Glutamatergic neuron (in vitro differentiated cells): ENCODE measurements around the gene ARID3A. TPM values are rescaled to one million over a fixed set of nuclear protein-coding genes. Genes with fewer than 3 reads are reported as not detected.
A peak's percentile ranks its signal among the peaks of the same experiment; 100 is the strongest.

Experiments used
- DNase-seq: peaks from one replicate; pipeline ENCODE4 v3.0.0; 2022
- H3K27ac Mint-ChIP-seq: one replicate; pipeline ENCODE4 v1.8.0; 2020; ENCODE audit warnings: mild to moderate bottlenecking, mixed read lengths, inconsistent platforms; ENCODE audit not compliant: unreplicated experiment
- H3K27me3 Mint-ChIP-seq: one replicate; pipeline ENCODE4 v1.8.0; 2020; ENCODE audit warnings: mild to moderate bottlenecking, moderate library complexity, mixed read lengths, inconsistent platforms; ENCODE audit not compliant: unreplicated experiment
- H3K36me3 Mint-ChIP-seq: one replicate; pipeline ENCODE4 v1.8.0; 2020; ENCODE audit warnings: mild to moderate bottlenecking, mixed read lengths, inconsistent platforms; ENCODE audit not compliant: unreplicated experiment
- H3K4me1 Mint-ChIP-seq: one replicate; pipeline ENCODE4 v1.8.0; 2020; ENCODE audit warnings: mild to moderate bottlenecking, low read depth, mixed read lengths, inconsistent platforms; ENCODE audit not compliant: unreplicated experiment
- H3K4me3 Mint-ChIP-seq: one replicate; pipeline ENCODE4 v1.8.0; 2020; ENCODE audit warnings: mild to moderate bottlenecking, mixed read lengths, inconsistent platforms; ENCODE audit not compliant: unreplicated experiment
- H3K9me3 Mint-ChIP-seq: one replicate; pipeline ENCODE4 v1.8.0; 2020; ENCODE audit warnings: mild to moderate bottlenecking, moderate library complexity, mixed read lengths, inconsistent platforms; ENCODE audit not compliant: unreplicated experiment
- total RNA-seq: library from RNA; stranded (reverse); fragmentation: NEBNext Ultra II Directional; extraction: Animal tissue kit (Norgen Biotek cat#: 25700); gene quantifications from one replicate; pipeline ENCODE4 v1.2.1, GENCODE V29; 2021; ENCODE audit not compliant: unreplicated experiment
- TF ChIP-seq, protein P1 (sequence below): fragments of 200-600 bp; sonication (generic); IDR thresholded peaks from one replicate; pipeline ENCODE4 v1.5.0; 2021; ENCODE audit not compliant: partially characterized antibody, unreplicated experiment

ARID3A gene
- total RNA-seq, 1 donor from 2014 or later: 148 TPM

DNA sequence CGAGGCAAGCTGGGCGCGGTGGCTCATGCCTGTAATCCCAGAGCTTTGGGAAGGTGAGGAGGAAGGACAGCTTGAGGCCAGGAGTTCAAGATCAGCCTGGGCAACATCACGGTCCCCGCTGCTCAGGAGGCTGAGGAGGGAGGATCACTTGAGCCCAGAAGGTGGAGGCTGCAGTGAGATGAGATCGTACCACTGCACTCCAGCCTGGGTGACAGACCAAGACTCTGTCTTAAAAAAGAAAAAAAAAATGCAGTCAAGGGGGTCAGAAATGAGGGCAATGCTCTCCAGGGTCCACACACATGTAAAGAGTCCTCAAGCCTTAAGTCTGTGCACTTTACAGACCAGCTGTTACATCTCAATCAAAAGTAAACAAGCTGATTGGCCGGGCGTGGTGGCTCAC, 21.3 kb upstream of the ARID3A start:
- Mint-ChIP-seq H3K9me3 (peaks cover 4% of the 10 kb centered on the region), H3K36me3 (no peaks in the 10 kb centered on the region), H3K27me3 (peaks cover 3% of the 10 kb centered on the region), H3K4me1 (peaks cover 9% of the 10 kb centered on the region), H3K4me3 (peak overlapping the region; percentile 52), H3K27ac (peak overlapping the region; percentile 94)
- TF ChIP-seq, protein P1, sequence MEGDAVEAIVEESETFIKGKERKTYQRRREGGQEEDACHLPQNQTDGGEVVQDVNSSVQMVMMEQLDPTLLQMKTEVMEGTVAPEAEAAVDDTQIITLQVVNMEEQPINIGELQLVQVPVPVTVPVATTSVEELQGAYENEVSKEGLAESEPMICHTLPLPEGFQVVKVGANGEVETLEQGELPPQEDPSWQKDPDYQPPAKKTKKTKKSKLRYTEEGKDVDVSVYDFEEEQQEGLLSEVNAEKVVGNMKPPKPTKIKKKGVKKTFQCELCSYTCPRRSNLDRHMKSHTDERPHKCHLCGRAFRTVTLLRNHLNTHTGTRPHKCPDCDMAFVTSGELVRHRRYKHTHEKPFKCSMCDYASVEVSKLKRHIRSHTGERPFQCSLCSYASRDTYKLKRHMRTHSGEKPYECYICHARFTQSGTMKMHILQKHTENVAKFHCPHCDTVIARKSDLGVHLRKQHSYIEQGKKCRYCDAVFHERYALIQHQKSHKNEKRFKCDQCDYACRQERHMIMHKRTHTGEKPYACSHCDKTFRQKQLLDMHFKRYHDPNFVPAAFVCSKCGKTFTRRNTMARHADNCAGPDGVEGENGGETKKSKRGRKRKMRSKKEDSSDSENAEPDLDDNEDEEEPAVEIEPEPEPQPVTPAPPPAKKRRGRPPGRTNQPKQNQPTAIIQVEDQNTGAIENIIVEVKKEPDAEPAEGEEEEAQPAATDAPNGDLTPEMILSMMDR: no peak
- no peak for DNase-seq

DNA sequence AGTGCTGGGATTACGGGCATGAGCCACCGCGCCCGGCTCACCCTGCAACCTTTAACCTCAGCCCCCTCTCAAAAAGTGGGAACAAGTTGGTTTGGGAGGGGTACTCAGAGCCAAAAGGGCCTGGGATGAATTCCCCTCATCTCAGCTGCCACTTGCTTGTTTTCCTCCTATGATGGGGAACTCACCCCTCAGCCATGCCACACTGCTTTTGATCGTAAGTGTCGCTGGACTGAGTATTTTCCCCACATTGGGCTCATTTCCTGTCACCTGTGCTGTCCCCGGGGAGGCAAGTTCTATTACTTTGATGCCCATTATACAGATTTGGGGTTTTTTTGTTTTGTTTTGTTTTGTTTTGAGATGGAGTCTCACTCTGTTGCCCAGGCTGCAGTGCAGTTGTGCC, 19.4 kb upstream of the ARID3A start:
- no peaks in the 10 kb centered on the region for H3K36me3 Mint-ChIP-seq
- peaks cover 7% of the 10 kb centered on the region for H3K27me3 Mint-ChIP-seq
- H3K4me3 Mint-ChIP-seq: no peak overlapping the region
- TF ChIP-seq, protein P1: no peak
- peaks cover 9% of the 10 kb centered on the region for H3K4me1 Mint-ChIP-seq
- H3K27ac Mint-ChIP-seq: no peak overlapping the region
- DNase-seq: no peak
- peaks cover 4% of the 10 kb centered on the region for H3K9me3 Mint-ChIP-seq

DNA sequence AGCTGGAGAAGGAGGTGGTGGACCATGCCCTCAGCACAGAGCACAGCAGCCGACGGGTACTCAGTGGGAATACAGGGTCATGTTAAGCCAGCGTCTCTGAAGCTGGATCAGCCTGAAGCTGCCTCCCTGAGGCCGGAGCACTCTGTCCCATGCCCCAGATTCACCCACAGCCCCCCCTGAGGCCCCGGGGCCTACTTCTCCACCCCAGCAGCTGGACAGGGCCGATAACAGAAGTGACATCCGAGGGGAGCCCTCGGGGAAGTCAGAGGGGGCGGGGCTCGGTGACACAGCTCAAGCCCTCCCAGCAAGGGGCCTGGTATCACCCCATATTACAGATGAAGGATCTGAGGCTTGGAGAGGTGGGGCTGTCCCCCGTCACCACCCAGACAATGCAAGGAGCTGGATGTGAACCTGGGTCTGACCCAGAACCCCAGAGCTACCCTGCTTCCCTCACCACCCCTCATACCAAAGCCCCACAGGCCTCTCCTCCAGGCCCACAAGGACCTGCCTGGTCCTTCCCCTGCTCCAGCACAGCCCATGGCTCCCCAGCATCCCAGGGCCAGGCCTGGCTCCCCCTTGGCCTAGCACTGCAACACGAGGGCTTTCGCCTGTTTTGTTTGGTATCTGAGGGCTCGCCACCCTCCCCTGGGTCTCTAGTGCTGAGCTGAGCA, 18.5 kb upstream of the ARID3A start:
- Mint-ChIP-seq H3K9me3 (peaks cover 4% of the 10 kb centered on the region), H3K4me3 (no peak overlapping the region), H3K27me3 (peaks cover 7% of the 10 kb centered on the region), H3K36me3 (no peaks in the 10 kb centered on the region), H3K27ac (no peak overlapping the region), H3K4me1 (peaks cover 9% of the 10 kb centered on the region)
- TF ChIP-seq, protein P1: no peak
- no peak for DNase-seq

DNA sequence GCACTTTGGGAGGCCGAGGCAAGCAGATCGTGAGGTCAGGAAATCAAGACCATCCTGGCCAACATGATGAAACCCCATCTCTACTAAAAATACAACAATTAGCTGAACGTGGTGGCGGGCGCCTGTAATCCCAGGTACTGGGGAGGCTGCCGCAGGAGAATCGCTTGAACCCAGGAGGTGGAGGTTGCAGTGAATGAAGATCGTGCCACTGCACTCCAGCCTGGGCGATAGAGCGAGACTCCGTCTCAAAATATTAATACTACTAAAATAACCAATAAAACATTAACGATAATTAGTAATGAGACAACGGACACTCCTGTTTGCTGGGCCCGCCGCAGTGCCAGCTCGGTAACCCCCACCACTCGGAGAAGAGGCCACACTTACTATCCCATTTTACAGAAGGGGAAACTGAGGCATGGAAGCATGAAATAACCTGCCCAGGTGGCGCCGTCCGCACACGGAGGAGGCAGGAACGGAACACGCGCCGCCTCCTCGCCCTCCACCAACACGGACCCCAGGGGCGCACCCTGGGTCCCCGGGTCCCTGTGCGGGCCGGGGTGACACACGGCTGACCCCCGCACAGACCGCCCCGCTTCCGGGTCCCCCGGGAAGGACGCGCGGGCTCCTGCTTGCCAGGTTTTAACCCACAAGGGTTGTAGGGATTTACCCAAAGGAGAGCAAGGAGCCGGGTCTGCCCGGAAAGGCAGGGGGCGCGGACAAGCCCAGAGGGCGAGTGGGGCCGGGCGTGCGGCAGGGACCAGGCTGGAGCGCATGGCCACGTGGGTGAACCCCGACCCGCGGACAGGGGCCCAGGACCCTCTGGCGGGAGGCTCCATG, 14.4 kb upstream of the ARID3A start:
- Mint-ChIP-seq H3K4me3 (peak overlapping the region; percentile 73), H3K9me3 (no peaks in the 10 kb centered on the region), H3K4me1 (no peaks in the 10 kb centered on the region), H3K27ac (no peak overlapping the region), H3K36me3 (no peaks in the 10 kb centered on the region), H3K27me3 (peaks cover 12% of the 10 kb centered on the region)
- peak; percentile 38 for DNase-seq
- TF ChIP-seq, protein P1: no peak
